ENCODE measurements around the gene TMEM62. TPM values are rescaled to one million over a fixed set of nuclear protein-coding genes. Genes with fewer than 3 reads are reported as not detected.
A peak's percentile ranks its signal among the peaks of the same experiment; 100 is the strongest.
"Not testable (repeated sequence)": the region's sequence is repeated elsewhere in the genome, so short reads cannot be mapped to it uniquely, and the experiment has no call there.

Gene TMEM62
- polyA plus RNA-seq, 10 donors: 5.5 to 11.0 (median 7.9) TPM

GRCh38 chr15:43209059-43209824 is 75.9 kb downstream of the TMEM62 start:
- DNase-seq: no peak

GRCh38 chr15:43210172-43210745 is 76.9 kb downstream of the TMEM62 start:
- DNase-seq: no peak

GRCh38 chr15:43210807-43211206 is 77.4 kb downstream of the TMEM62 start:
- DNase-seq: no peak

GRCh38 chr15:43211224-43211735 is 77.9 kb downstream of the TMEM62 start:
- DNase-seq: no peak

- DNase-seq: no peak
Observed at GRCh38 chr15:43212299-43212698, 78.9 kb downstream of the TMEM62 start.

- DNase-seq: no peak
Observed at GRCh38 chr15:43212951-43213350, 79.6 kb downstream of the TMEM62 start.

GRCh38 chr15:43213466-43213865 is 80.1 kb downstream of the TMEM62 start:
- no peak for DNase-seq

- no peak for DNase-seq
Observed at GRCh38 chr15:43214169-43214568, 80.8 kb downstream of the TMEM62 start.

GRCh38 chr15:43214592-43215295 is 81.4 kb downstream of the TMEM62 start:
- DNase-seq: no peak

GRCh38 chr15:43215961-43216360 is 82.6 kb downstream of the TMEM62 start:
- DNase-seq: no peak

GRCh38 chr15:43218908-43219706 is 85.7 kb downstream of the TMEM62 start:
- no peak for DNase-seq

- no peak for DNase-seq
Observed at GRCh38 chr15:43219929-43220928, 86.8 kb downstream of the TMEM62 start.

GRCh38 chr15:43220991-43221403 is 87.6 kb downstream of the TMEM62 start, which contains the start of gene EPB42:
Gene EPB42 (minus strand): TSS chr15:43221018. CDS start chr15:43220825, 193 bp downstream.
- DNase-seq: no peak

GRCh38 chr15:43221422-43221821 is 88.0 kb downstream of the TMEM62 start:
- no peak for DNase-seq

- DNase-seq: peak; percentile 45 to 80 (median 70)
Observed at GRCh38 chr15:43225201-43225949, 92.0 kb downstream of the TMEM62 start.

- not testable (repeated sequence) for DNase-seq
Observed at GRCh38 chr15:43225950-43226255, 92.5 kb downstream of the TMEM62 start.

GRCh38 chr15:43226436-43227305 is 93.3 kb downstream of the TMEM62 start:
- no peak for DNase-seq

GRCh38 chr15:43229977-43230376 is 96.6 kb downstream of the TMEM62 start:
- DNase-seq: no peak

- DNase-seq: no peak
Observed at GRCh38 chr15:43230640-43231115, 97.3 kb downstream of the TMEM62 start.
